ENCODE measurements around the gene MAGIX.

GRCh38 chrX:49192722-49193328, 30.3 kb downstream of the MAGIX start:
- TF ChIP-seq POLR2A (IDR thresholded peaks at IDR 0.05; ENCODE audit: low read depth, low read length) (no peak), POLR2AphosphoS5 (IDR thresholded peaks at IDR 0.05; ENCODE audit: low read depth, low read length) (no peak), TAF1 (IDR thresholded peaks at IDR 0.05; ENCODE audit: low read depth, low read length) (no peak), PAX5 (IDR thresholded peaks at IDR 0.05; ENCODE audit: insufficient read depth, low read length, severe bottlenecking) (no peak), SPI1 (IDR thresholded peaks at IDR 0.05; ENCODE audit: low read depth, low read length) (no peak), POU2F2 (IDR thresholded peaks at IDR 0.05; ENCODE audit: low read depth, low read length) (no peak)
